GM18870 (cell line): ENCODE measurements around the gene IFIT5.
"Not testable (repeated sequence)": the region's sequence is repeated elsewhere in the genome, so short reads cannot be mapped to it uniquely, and the experiment has no call there.

Experiments used
- ATAC-seq: cut with Tn5 transposase; IDR thresholded peaks from one replicate; pipeline ENCODE4 v1.9.1; 2021; ENCODE audit warnings: moderate library complexity; ENCODE audit not compliant: unreplicated experiment

The IFIT5 gene, protein sequence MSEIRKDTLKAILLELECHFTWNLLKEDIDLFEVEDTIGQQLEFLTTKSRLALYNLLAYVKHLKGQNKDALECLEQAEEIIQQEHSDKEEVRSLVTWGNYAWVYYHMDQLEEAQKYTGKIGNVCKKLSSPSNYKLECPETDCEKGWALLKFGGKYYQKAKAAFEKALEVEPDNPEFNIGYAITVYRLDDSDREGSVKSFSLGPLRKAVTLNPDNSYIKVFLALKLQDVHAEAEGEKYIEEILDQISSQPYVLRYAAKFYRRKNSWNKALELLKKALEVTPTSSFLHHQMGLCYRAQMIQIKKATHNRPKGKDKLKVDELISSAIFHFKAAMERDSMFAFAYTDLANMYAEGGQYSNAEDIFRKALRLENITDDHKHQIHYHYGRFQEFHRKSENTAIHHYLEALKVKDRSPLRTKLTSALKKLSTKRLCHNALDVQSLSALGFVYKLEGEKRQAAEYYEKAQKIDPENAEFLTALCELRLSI

DNA sequence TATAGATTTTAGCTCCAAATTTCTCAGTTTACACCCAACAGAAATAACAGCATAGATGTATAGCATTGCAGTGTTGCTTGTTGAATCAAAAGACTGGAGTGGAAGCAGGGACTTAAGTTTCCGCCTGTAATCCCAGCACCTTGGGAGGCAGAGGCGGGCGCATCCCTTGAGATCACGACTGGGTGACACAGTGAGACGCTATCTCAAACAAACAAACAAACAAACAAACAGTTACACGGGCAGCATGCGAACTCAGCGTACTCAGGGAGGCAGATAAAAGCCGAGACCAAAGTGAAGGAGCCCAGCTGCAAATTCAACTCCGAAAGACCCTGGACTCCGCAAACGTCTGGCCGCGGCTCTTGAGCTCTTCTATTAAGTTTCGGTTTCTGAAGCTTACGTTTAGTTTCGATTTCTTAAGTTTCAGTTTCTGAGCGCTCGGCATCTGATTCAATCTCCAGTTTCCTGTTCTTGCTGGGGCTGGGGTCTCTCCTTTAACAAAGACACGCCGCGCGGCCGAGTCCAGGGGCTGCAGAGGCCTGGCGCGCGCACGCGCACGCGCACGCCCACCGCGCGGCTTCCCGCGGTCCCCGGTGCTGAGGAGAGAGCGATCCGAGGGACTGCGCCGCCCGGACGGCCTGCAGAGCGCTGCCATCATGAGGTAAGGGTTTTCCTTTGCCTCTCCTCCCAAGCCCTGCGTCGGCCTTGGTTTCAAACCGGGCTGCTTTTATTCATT lies at the start of gene IFIT5:
TSS of gene IFIT5 (plus strand) at position 423 of the 733 bp plus-strand sequence. CDS start at position 654, 231 bp downstream.
- peak; percentile 75 for ATAC-seq

DNA sequence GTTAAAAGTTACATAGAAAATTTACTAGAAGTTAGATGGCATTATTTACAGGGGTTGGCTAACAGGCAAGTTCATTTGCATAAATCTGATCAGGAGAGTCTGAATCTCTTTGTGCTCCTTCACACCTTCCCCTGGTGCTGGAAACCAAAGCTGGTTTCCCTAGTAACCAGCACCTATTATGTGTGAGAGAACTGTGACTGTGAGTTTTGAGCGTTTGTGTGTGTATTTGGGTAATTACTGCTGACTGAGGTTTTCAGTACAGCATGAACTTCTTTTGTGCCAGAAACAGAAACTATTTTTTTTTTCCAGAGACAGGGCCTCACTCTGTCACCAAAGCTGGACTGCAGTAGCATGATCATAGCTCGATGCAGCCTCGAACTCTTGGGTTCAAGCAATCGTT lies 46.8 kb upstream of the IFIT5 start:
- ATAC-seq, result peak; percentile 75

DNA sequence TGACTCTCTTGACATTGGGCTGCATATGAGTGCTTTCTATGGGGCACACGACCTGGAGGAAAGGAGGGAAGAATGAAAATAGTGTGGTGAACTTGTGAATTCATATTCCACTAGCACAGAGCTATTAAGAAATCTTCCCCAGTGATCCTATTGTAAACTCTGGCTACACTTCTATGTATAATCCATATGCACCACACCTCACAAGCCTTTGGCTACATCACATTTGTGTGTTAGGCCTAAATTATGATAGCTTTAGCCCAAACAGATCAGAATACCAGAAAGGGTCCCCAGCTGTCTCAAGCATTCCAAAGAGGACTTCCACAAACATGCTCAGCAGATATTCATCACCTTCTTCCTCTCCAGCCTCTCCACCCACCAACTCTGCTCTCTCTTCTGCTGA lies 46.2 kb upstream of the IFIT5 start:
- no peak for ATAC-seq

DNA sequence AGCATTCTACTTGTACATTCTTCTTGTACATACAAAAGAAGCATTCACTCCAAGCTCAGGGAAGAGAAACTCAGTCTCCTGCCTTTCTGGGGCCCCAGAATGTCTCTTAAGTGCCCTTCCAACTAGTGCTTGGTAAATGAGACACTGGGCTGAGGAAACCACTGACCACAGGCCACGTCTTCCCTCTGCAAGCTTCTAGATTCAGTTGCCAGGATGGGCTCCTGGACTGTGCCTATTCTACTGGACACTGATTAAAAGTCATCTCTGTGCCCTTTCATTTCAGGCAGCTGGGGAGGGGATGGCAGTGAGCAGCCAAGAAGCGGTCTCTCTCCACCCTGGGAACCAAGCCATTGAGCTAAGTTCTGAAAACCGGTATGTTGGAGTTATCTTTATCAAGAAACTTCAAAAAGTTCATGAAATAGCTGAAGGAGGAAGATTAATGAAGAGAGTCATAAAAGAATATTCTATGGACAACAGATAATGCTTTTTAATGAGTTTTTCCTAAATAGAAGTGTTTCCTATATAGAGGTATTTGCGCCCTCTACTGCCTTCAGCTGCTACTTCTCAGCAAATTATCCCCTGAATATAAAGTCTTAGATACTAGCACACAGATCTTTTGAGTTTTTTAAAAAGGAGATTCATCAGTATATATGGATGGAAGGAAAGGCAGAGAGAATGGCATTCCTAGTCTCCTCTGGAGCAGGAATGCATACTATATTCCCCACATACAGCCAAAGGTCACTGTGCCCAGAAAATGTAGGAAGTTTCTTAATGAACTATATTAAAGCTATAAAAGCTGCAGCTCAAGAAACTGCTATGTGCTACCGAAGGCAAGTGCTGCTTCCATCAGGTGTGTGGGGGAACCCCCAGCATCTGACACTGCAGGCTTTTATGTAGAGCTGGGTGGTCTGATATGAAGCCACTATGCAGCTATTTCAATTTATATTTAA lies 44.9 kb upstream of the IFIT5 start:
- no peak for ATAC-seq

DNA sequence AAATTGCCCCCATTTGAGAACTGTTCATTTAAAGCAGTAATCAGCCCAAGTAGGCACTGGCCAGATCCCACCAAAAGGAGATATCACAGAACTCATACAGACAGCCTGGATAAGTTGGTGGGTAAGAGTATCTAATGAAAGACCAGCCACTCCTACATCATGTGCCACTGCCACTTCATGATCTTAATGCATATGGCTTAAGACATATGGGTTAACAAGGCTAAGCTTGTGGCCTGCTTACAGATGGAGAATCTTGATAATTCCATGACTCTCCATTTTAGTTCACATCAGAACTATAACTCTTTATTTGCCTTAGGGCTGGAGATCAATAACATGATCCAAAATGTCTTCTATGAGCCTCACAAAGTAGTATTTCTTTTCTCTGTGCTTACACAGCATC lies 43.3 kb upstream of the IFIT5 start:
- ATAC-seq, result no peak

DNA sequence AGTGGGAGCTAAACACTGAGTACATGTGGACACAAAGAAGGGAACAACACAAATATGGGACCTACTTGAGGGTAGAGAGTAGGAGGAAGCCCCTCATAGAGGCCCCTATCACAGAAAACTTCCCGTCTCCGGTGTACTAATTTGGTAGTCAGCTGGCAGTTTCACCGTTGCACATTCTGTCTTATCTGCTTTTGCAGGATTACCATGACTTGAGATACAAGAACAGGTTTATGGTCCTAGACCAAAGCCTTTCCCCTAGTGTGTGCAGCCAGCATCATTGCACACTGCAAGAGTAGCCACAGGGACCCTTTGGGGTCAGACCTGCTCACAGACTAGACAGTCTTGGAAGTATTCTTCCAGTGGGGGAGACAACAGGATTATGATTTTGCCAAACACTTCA lies 42.4 kb upstream of the IFIT5 start:
- ATAC-seq, result no peak

DNA sequence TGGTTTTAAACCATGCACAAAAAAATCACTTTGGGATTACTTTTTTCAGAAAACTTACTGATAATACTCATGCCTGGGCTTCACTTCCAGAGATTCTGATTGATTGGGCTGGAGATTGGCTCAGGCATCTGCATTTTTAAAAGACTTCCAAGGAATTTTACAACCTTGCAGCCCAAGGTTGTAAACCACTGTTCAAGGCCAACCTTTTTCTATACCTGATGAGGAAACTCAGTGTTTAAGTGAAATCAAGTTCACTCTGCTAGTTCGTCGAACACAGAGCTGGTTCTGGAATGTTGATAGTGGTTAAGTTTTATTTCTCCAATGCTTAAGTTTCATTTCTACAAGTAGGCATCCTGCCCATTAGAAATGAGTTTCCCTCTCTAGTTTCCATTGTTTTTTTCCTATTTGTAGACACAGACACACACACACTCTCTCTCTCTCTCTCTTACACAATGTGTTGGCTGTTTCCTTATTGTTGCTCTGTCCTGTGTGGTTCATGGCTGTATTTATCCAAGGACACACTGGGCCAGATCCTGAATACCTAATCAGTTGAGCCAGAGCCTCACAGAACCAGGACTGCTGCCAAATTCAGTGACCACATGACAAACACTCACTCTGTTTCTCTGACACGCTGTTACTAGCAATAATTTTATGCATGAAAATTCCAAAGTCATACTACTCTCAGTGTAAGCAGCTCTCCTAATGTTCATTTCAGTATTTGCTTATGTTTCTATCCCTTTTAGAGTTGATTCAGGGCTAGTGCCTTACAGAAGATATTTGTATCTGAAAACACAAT lies 40.3 kb upstream of the IFIT5 start:
- ATAC-seq, result no peak

DNA sequence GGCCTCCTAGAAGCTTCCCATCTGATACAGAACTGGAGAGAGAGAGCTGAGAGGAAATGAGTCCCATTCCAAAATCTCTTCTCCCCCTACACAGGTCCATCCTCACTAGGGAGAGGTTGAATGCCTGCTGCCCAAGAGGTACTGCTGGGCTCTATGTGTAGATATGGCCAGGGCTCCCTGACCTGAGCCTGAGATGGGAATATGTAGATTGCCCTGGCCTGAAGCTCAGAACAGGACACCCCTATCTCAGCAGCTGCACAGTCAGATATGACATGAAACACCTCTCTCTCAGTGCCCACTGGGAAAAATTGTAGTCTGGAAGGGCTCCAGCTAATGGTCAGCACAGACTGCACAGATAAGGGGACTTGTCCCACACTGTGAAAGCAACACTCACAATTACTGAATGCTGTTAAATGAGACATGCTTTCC lies 39.6 kb upstream of the IFIT5 start:
- no peak for ATAC-seq

DNA sequence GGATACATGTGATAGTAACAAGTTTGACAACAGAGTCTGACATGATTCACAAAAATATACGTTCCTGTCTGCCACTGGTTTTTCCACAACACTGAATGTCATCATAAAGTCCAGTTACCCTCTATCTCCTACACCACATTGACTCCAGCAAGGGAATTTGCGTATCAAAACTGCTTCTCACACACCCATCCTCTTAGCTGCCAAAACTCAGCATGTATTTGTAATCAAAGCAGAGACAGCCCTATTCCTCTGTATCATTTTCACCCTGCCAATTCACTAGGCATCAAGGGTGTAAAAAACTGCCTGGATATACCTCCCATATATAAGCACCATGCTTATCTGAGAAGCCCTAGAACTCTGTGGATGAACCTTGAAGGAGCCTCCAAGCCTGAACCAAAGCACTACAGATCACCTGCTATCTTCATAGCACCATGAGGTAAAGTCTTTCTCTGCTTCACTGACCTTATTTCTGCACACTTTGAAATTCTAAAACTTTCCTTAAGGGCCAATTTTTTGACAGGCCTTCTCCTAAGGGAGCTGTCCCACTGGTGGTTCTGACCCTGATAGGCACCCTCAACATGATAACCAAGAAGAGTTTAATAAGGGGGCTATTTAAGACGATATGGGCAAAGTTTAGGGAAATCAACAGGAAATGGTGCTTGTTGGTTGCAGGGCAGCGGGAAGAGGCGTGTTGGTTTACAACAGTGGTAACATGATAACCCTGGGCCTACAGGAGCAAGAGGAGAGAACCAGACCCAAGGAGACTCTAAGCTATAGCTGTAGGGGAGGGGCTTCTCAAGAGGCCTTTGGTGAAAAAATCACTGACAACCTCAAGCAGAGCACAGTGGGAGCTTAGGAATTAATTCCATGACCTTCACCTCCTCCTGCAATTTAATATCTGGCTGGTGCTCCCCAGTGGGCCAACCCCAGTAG lies 36.4 kb upstream of the IFIT5 start, which contains the start of gene IFIT1B:
TSS of gene IFIT1B (plus strand) at position 352 of the 933 bp plus-strand sequence. CDS start at position 432, 80 bp downstream.
- ATAC-seq, result no peak

DNA sequence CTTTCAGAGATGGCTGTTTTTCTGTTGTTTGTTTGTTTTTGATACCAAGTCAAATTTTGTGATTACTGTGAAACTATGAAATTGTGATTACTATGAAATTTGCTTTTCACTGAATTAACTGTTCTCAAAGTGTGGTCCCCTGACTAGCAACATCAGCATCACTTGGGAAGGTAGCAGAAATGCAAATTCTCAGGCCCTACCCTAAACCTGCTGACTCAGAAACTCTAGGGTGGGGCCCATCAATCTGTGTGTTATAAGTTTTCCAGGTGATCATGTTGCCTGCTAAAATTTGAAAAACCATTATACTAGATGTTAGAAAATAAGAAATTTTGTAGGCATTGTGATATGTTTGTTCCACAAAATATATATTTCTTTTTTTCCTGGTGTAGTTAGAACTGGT lies 35.3 kb upstream of the IFIT5 start:
- ATAC-seq, result no peak

DNA sequence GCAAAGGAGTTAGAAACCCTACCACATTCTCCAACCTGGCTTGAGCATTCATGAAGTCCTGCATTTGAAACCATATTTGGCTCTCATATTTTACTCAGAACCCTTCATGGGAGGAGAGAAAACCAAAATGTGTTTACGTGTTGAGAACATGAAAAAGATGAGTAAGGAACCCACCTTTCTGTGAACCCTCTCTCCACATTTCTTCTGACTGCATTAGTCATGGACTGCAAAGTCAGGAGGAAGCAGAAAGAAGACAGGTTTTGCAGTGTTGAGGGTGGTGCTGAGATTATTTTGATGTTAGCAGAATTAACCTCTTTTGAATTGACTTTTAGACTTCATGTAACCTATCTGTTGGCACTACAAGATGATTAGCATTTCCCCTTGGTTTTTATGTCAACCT lies 31.6 kb upstream of the IFIT5 start:
- ATAC-seq, result no peak

DNA sequence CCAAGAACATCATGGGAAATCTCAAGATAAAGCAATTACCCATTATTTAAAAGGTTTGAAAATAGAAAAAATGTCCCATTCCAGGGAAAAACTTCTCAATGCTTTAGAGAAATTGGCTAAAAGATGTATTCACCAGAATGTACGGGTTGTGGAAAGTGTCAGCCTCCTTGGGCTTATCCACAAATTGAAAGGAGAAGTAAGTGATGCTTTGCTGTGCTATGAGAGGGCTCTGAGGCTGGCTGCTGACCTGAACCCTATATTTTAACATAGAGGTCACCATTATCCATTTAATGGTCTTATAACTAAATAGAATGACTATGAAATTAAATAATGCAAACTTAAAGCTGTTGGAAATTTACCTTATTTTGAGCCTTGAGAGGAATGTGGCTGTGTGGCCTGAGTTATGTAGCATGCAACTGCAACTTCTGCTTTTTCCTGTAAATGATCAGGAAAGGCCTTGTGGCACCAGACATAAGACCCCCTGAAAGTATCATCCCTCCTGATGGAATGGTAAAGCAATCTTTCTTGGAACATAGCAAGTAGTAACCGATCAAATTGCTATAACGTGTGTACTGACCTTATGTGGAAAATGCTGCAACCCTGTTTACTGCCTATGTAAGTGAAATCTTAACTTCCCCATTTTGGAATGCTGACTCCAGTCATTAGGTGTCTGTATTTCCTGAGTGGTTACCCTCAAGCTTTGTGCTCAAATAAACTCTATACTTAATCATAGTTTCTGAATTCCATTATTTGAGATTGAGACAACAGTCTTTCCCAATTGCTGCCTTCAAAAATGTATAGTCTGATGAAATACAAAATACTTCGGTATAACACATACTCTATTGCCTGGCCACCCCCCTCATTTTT lies 29.7 kb upstream of the IFIT5 start:
- no peak for ATAC-seq

DNA sequence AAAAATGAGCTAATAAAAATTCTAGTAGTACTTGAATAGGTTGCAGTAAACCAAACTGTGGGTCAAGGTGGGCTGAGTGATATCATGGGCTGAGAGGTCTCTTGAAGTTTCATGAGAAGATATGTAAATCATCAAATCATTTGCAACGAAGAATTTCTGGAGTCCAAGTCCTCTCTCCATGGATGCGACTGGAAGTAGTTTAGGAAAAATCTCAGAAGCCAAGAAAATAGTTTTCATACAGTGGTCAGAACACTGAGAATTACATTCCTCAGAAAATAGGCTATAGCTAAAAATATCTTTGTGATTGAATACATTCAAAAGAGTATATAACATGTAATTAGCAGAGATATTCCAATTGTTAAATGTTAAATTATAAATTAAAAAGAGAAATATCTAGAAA lies 25.6 kb upstream of the IFIT5 start:
- ATAC-seq, result no peak

DNA sequence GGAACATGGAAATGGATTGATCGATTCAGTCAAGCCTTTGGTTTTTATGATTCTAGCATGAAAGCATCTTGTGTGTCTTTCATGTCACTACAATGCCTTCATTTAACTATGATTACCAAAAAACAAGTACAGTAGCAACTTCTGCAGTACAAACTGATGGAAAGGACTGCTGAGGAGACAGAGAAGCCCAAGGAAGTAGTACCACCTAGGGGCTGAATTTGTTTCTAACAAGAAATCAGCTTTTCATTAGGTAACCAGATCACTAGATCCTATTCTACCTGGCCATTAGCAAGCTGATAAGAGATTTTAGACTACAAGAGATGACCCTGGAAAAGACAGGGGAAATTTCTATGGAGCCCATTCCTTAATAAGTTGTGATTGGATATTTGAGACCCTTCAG lies 25.1 kb upstream of the IFIT5 start:
- no peak for ATAC-seq

DNA sequence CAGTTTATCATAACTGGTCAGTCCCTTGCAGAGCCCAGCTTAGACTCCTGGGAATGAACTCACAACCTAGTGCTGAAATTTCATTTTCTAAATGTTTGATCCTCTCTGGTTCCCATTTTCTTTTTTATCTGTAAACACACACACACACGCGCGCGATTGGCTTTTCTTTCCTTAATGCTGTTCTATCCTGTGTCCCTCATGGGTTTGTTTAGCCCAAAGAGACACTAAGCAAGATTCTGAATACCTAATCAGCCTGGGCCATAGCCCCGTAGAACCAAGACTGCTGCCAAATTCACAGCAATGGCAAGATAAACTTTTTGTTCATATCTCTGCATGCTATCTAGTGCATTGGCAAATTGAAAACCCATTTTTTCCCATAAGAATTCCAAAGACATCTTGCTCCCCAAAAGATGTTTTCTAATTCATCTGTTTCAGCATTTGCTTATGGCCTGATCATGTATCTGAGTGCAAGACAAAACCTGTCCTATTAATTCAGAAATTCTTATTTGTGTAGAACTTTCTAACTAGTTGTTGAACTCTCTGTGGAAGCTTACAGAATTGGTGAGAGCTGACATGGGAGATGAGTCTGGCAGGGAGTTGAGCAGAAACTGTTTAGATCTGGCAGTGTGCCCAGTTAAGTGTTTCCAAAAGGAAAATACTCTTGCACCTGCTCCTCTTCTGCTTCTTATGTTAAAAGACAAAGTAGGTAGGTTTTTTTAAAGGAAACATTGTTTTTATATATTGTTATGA lies 23.7 kb upstream of the IFIT5 start:
- no peak for ATAC-seq

DNA sequence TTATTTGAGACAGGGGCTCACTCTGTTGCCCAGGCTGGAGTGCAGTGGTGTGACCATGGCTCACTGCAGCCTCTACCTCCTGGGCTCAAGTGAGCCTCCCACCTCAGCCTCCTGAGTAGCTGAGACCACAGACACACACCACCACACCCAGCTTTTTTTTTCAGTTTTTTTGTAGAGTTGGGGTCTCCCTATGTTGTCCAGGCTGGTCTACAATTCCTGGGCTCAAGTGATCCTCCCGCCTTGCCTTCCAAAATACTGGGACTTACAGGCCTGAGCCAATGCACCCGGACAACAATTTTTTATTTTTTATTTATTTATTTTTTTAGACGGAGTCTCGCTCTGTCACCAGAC lies 23.2 kb upstream of the IFIT5 start:
- not testable (repeated sequence) for ATAC-seq
